Activated CD4-positive, CD25-positive, alpha-beta regulatory T cell (primary cell): Measurements from ENCODE around the gene TYMP.
A peak's percentile ranks its signal among the peaks of the same experiment; 100 is the strongest.
"Not testable (repeated sequence)": the region's sequence is repeated elsewhere in the genome, so short reads cannot be mapped to it uniquely, and the experiment has no call there.

Experiments
- DNase-seq, 4 experiments: peaks; one replicate each; lab custom pipeline; 2025; lab: John Stamatoyannopoulos, UW

The TYMP gene

GRCh38 chr22:50523806-50524675 is 5.8 kb downstream of the TYMP start:
- DNase-seq: no peak

- DNase-seq: no peak
These were observed 6.4 kb downstream of the TYMP start for GRCh38 chr22:50523458-50523805.

GRCh38 chr22:50522806-50523438 is 6.9 kb downstream of the TYMP start:
- no peak for DNase-seq

- DNase-seq: no peak
These were observed 7.5 kb downstream of the TYMP start for GRCh38 chr22:50522208-50522805.

GRCh38 chr22:50521710-50522109 is 8.1 kb downstream of the TYMP start:
- no peak for DNase-seq

- DNase-seq: no peak
These were observed 8.9 kb downstream of the TYMP start for GRCh38 chr22:50520826-50521453.

- DNase-seq: not testable (repeated sequence)
These were observed 9.6 kb downstream of the TYMP start for GRCh38 chr22:50520184-50520583.

- DNase-seq: no peak
These were observed 10.7 kb downstream of the TYMP start for GRCh38 chr22:50519151-50519550.

- DNase-seq: no peak
These were observed 11.2 kb downstream of the TYMP start for GRCh38 chr22:50518606-50519005.

GRCh38 chr22:50517495-50518260 is 12.1 kb downstream of the TYMP start:
- no peak for DNase-seq

- DNase-seq: no peak
These were observed 12.9 kb downstream of the TYMP start for GRCh38 chr22:50516891-50517290.

GRCh38 chr22:50516068-50516467 is 13.7 kb downstream of the TYMP start:
- no peak for DNase-seq

- DNase-seq: no peak
These were observed 16.6 kb downstream of the TYMP start for GRCh38 chr22:50513175-50513574.

GRCh38 chr22:50508897-50509296 is 20.9 kb downstream of the TYMP start:
- no peak for DNase-seq

- DNase-seq: peak in 2 of 4 experiments; percentile 100
These were observed 21.6 kb downstream of the TYMP start, which contains the start of gene NCAPH2 for GRCh38 chr22:50507991-50508884. Gene NCAPH2, plus strand, starts transcription at chr22:50508224. Its CDS starts 114 bp downstream, at chr22:50508338.

- DNase-seq: peak; percentile 100
These were observed 22.3 kb downstream of the TYMP start, which contains the start of gene LMF2 for GRCh38 chr22:50507421-50507990. Gene LMF2, minus strand, starts transcription at chr22:50507702. Its CDS starts 27 bp downstream, at chr22:50507675.

- no peak for DNase-seq
These were observed 23.0 kb downstream of the TYMP start for GRCh38 chr22:50506611-50507420.

- DNase-seq: no peak
These were observed 23.8 kb downstream of the TYMP start for GRCh38 chr22:50505776-50506610.
